ENCODE measurements around the gene PTPRR.

The PTPRR gene

GRCh38 chr12:70590549-70591226 is 329.9 kb downstream of the PTPRR start:
- H3F3A ChIP-seq (ENCODE audit: insufficient read depth) = no peaks in the 10 kb centered on the region
- no peak overlapping the region for H3K4me2 ChIP-seq (ENCODE audit: low read depth, low read length, poor library complexity, severe bottlenecking)
- H3K9ac ChIP-seq (ENCODE audit: low read length) = no peak overlapping the region
- no peaks in the 10 kb centered on the region for H3K27me3 ChIP-seq (ENCODE audit: low read length)
- H3K79me2 ChIP-seq (ENCODE audit: insufficient read depth, low read length) = no peaks in the 10 kb centered on the region
- TF ChIP-seq EZH2phosphoT487 (conservative IDR thresholded peaks at IDR 0.05; ENCODE audit: low read length) = no peak
- no peak for TF ChIP-seq CTCF (IDR thresholded peaks at IDR 0.05; ENCODE audit: insufficient read depth, low read length, poor library complexity, severe bottlenecking)
- H2AFZ ChIP-seq (ENCODE audit: low read depth, low read length, severe bottlenecking) = no peak overlapping the region
- H4K20me1 ChIP-seq (ENCODE audit: low read depth, low read length) = no peaks in the 10 kb centered on the region
- no peaks in the 10 kb centered on the region for H3K9me3 ChIP-seq (ENCODE audit: insufficient read depth, low read length)
- H3K36me3 ChIP-seq (ENCODE audit: low read length) = no peaks in the 10 kb centered on the region
- no peaks in the 10 kb centered on the region for H3K9me2 ChIP-seq (replicated peaks; ENCODE audit: insufficient read depth, low read length)
- H3K27ac ChIP-seq (ENCODE audit: low read depth, low read length) = no peak overlapping the region
- H3K4me3 ChIP-seq (ENCODE audit: insufficient read depth, low read length, poor library complexity, severe bottlenecking) = no peak overlapping the region

GRCh38 chr12:70590051-70590450 is 330.5 kb downstream of the PTPRR start:
- Histone ChIP-seq H2AFZ (ENCODE audit: low read depth, low read length, severe bottlenecking) (no peak overlapping the region), H3K79me2 (ENCODE audit: insufficient read depth, low read length) (no peaks in the 10 kb centered on the region), H3K27ac (ENCODE audit: low read depth, low read length) (no peak overlapping the region), H3F3A (ENCODE audit: insufficient read depth) (no peaks in the 10 kb centered on the region), H3K27me3 (ENCODE audit: low read length) (no peaks in the 10 kb centered on the region), H4K20me1 (ENCODE audit: low read depth, low read length) (no peaks in the 10 kb centered on the region), H3K9me3 (ENCODE audit: insufficient read depth, low read length) (no peaks in the 10 kb centered on the region), H3K4me2 (ENCODE audit: low read depth, low read length, poor library complexity, severe bottlenecking) (no peak overlapping the region), H3K4me3 (ENCODE audit: insufficient read depth, low read length, poor library complexity, severe bottlenecking) (no peak overlapping the region), H3K9ac (ENCODE audit: low read length) (no peak overlapping the region), H3K9me2 (replicated peaks; ENCODE audit: insufficient read depth, low read length) (no peaks in the 10 kb centered on the region), H3K36me3 (ENCODE audit: low read length) (no peaks in the 10 kb centered on the region)
- TF ChIP-seq EZH2phosphoT487 (conservative IDR thresholded peaks at IDR 0.05; ENCODE audit: low read length) (no peak), CTCF (IDR thresholded peaks at IDR 0.05; ENCODE audit: insufficient read depth, low read length, poor library complexity, severe bottlenecking) (peak; percentile 88)

Data from SU-DHL-6 (cell line).